ENCODE data around the gene MOB3B.
A peak's percentile ranks its signal among the peaks of the same experiment; 100 is the strongest.

MOB3B gene

GRCh38 chr9:27333241-27334052 is 196.2 kb downstream of the MOB3B start:
- DNase-seq, result peak; percentile 69

DNA sequence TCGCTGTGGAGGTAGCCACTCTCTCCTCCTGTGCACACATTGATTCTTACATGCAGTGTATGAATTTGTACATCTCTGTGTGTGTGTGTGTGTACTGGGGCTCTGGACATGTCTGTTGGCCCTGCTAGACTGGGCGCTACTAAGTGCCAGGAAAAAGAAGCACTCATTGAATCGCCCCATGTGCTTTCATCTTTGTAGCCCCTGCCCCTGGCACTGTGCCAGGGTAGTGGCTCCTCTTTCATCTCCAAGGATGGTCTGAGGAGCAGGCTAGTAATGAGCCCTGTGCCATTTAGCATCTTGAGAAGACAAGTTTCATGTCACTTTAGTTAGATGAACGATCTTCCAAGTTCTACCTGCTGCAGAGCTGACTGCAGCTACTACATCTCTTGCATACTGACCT is 198.2 kb downstream of the MOB3B start:
- DNase-seq, result no peak

DNA sequence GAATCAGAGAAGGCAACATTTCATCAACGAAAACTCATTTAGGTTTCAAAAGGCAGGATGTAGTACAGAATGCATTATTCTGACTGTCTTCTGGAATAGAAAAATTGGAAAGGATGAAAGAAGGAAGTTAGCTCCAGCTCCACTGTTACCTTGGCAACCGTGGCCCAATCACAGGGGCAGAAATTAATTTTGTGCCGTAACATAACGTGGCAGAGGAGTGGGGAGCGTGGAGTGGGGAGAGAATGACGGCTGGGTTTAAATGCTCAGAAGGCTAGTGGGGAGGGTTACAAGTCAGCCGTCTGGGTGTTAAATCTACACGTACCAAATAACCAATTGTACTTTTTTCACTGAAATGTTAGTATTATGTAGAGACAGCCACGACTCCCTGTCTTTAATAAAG is 200.3 kb downstream of the MOB3B start:
- no peak for DNase-seq

DNA sequence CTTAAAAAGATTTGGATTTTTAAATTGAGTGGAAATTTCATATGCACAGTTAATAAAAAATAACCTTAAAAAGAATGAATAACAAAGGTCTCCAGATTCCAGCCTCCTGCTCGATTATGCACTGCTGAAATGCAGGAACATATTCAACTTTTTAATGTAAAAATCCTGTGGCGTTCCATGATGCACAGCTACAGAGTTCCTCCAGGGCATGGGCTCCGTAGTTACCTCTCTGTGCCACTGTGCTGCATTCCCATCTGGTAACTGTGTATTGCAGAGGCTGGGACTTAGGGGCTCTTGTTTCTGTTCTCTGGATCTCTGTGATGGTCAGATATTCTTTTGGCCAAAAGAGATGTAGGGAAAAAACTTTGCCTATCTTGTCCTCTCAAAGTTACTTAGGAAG is 201.1 kb downstream of the MOB3B start:
- DNase-seq, result no peak

- DNase-seq, result no peak
Observed at GRCh38 chr9:27311184-27311583, 218.4 kb downstream of the MOB3B start.

GRCh38 chr9:27310582-27310981 is 219.0 kb downstream of the MOB3B start:
- DNase-seq, result no peak

GRCh38 chr9:27308691-27309390 is 220.8 kb downstream of the MOB3B start:
- no peak for DNase-seq

DNA sequence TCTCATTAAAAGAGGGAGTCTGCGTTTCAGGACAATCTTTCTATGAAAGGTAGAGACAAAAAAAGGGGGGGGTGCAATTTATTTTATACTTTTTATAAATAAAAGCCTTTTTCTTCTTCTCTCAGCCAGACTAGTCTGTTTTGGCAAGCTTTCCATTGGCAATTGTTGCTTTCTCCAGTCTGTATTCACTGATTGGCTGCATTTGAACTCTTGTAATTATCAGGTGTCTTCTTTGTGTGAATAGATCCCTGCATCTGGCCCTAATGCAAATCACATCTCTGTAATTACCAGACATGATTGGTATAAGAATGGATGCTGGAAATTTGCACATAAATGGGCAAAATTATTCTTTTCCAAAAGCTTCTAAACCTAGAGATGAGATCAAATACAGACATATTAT is 225.1 kb downstream of the MOB3B start:
- no peak for DNase-seq

GRCh38 chr9:27303219-27303618 is 226.4 kb downstream of the MOB3B start:
- no peak for DNase-seq

GRCh38 chr9:27297050-27297449 is 232.6 kb downstream of the MOB3B start, which contains the start of gene EQTN:
Gene EQTN (minus strand): TSS chr9:27297150. CDS start chr9:27297055, 95 bp downstream.
- DNase-seq, result no peak

- DNase-seq, result no peak
Observed at GRCh38 chr9:27293996-27294395, 235.6 kb downstream of the MOB3B start.

DNA sequence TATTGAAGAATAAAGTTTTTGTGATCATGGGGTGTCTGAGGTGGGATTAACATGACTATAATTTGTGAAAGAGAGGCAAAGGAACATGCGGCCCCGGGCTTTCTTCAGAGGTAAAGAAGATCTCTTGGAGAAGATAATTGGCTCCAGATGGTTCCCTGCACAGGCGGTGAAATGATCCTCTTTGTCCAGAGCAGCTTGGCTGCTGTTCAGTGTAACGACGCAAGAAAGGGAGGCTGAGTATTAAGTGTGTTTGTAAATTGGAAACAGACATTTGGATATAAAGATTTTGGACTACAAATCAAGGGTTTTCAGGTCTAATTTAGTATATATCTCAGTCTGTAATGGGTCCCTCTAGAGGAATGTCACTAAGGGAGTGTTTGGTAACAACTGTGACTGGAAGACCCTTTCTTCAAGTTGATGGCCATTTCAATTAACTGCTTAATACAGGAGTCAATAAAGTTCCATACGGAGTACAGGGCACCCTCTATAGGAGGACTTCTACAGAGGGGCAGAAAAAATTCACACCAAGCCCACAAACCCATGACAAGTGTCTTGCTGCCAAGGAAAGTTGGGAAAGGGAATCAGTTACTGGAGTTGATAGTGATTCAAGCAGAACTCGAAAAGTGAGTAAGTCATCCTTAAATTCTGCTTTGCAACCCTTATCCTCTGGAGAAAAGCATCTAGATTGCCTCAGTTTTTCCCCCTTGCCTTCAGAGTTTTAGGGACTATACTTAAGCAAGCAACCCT is 236.8 kb downstream of the MOB3B start:
- DNase-seq, result peak; percentile 77

GRCh38 chr9:27291292-27291691 is 238.3 kb downstream of the MOB3B start:
- DNase-seq, result no peak

DNA sequence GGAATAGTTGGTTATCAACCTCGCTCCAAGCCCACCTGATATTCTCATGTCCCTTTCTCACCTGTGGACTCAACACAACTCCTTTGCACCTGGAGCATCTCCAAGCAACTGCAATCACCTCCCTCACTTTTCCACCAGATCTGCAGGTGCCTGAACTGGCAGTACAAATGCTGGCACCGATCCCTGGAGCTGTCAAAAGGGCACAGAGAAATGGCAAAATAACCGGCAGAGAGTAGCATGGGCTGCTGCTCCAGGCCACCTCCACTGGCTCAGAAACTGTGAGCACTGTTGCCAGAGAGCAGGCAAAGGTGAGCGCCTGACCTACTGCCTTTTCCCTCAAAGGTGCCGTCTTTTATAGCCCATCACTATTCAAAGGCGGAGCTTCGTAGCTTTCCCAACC is 247.3 kb downstream of the MOB3B start:
- DNase-seq, result no peak

DNA sequence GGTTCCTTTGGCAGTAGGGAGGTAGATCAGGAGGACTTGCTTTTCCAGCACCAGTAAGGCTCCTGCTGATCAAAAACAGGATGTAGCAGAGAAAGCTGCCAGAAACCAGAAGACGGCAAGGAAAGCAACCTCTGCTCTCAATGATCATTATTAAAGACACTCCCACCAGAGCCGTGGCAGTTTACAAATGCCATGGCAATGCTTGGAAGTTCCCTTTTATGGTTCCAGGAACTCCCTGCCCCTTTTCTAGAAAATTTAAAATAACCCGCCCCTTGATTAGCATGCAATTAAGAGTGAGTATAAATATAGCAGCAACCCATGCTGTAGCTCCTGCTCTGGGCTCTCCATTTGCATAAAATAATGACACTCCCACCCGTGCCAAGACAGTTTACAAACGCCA is 248.8 kb downstream of the MOB3B start:
- peak; percentile 32 for DNase-seq

DNA sequence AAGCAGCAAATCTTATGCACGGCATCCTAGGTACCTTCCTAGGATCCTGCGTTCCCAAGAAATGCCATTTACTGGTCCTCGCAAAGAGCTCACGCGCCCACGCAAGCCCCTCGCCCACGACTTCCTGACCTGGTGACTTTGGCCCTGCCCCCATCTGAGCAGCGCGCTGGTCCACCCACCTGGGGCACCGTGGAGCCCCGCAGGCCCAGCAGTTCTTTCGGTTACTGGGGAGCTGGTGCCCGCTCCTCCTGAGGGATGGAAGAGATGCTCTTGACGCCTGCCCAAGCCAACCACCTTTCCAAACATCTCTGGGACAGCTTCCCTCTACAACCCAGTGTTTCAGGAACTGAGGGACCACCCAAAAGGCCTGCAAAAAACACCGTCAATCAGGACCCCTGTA is 249.4 kb downstream of the MOB3B start:
- DNase-seq, result no peak

GRCh38 chr9:27279611-27280010 is 250.0 kb downstream of the MOB3B start:
- DNase-seq, result no peak

DNA sequence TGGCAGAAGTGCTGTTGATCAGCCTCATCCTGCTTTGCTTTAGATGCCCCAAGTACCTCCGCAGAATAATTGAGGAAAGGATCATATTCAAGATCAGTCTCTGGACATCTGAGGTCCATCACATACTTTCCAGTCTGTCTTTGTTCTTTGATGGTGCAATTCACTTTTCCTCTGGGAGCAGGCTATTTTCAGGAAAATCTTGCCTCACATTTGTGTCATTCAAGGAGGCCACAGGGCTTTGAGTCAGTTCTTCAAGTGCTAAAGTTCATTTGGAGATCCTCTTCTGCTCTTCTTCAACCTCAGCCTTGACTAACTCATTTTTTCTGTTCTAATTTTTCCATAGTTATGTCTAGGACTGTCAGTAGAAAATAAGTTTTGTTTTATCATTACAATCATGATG is 251.2 kb downstream of the MOB3B start:
- no peak for DNase-seq

GRCh38 chr9:27276193-27277030 is 253.2 kb downstream of the MOB3B start:
- DNase-seq, result no peak

Data from left hindlimb (tissue), 1 donor.